ENCODE measurements around the gene BCAS1. TPM values are rescaled to one million over a fixed set of nuclear protein-coding genes. Genes with fewer than 3 reads are reported as not detected.

BCAS1 gene
- total and polyA plus RNA-seq, 7 experiments from 2014 or later, result 0.05 to 0.16 (median 0.10) TPM; not detected in 4

DNA sequence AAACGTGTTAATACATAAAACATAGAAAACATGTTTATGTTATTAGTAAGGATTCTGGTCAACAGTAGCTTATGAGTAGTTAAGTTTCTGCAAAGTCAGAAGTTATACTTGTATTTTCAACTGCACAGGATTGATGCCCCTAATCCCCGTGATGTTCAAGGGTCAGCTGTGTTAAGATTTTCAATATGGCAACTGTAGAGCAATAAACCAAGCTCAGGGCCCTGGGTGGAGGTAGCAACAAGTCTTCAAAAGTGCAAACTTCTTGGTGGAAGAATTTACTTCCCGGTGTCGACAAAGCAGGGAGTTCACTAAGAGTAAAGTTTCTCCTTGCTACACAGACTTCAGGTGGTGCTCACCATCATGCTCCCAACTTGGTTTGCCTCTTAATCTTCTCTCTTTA, 4.1 kb upstream of the BCAS1 start:
- Histone ChIP-seq H3K4me1 (ENCODE audit: control insufficient read depth in 2 of 2, insufficient read depth in 2 of 2, low read length in 2 of 2) (peaks cover 15% of the 10 kb centered on the region in 2 donors), H3K36me3 (ENCODE audit: control insufficient read depth in 2 of 3, insufficient read depth in 3 of 3, low read length in 3 of 3) (no peaks in the 10 kb centered on the region), H3K4me3 (ENCODE audit: low read length) (no peak overlapping the region), H3K27me3 (ENCODE audit: control insufficient read depth in 2 of 2, insufficient read depth in 2 of 2, low read length in 2 of 2) (no peaks in the 10 kb centered on the region), H3K27ac (ENCODE audit: low read depth, low read length) (no peak overlapping the region), H3K9me3 (ENCODE audit: control insufficient read depth in 2 of 3, low read length in 3 of 3) (no peaks in the 10 kb centered on the region)
- Mint-ChIP-seq H3K4me3 (no peak overlapping the region), H3K4me1 (peaks cover 18 to 35% (median 26%) of the 10 kb centered on the region in 7 donors), H3K36me3 (peaks cover 0 to 10% (median 0%) of the 10 kb centered on the region in 5 donors), H3K27ac (peak overlapping the region in 1 of 9 donors; percentile 54), H3K27me3 (peaks cover 0 to 19% (median 0%) of the 10 kb centered on the region in 5 donors), H3K9me3 (peaks cover 0 to 6% (median 0%) of the 10 kb centered on the region in 11 donors)
- intact Hi-C loops (cut with micrococcal nuclease), result no loop called here
- no peak for DNase-seq
- ChIA-PET POLR2A (interaction anchor here (0.7 kb wide), 1 partner anchor 355 kb away, joined by 3 read pairs; no protein-coding TSS in a partner anchor), CTCF (no interaction called here)
- no peak for ATAC-seq

GRCh38 chr20:54073288-54073687, 2.9 kb upstream of the BCAS1 start:
- DNase-seq (no peak), ATAC-seq (no peak)
- Histone ChIP-seq H3K36me3 (ENCODE audit: control insufficient read depth in 2 of 3, insufficient read depth in 3 of 3, low read length in 3 of 3) (no peaks in the 10 kb centered on the region), H3K4me3 (ENCODE audit: low read length) (no peak overlapping the region), H3K9me3 (ENCODE audit: control insufficient read depth in 2 of 3, low read length in 3 of 3) (no peaks in the 10 kb centered on the region), H3K27ac (ENCODE audit: low read depth, low read length) (no peak overlapping the region), H3K4me1 (ENCODE audit: control insufficient read depth in 2 of 2, insufficient read depth in 2 of 2, low read length in 2 of 2) (peaks cover 3% of the 10 kb centered on the region in 2 donors), H3K27me3 (ENCODE audit: control insufficient read depth in 2 of 2, insufficient read depth in 2 of 2, low read length in 2 of 2) (no peaks in the 10 kb centered on the region)
- peaks cover 8 to 23% (median 16%) of the 10 kb centered on the region in 7 donors for H3K4me1 Mint-ChIP-seq
- H3K36me3 Mint-ChIP-seq, result peaks cover 0 to 4% (median 0%) of the 10 kb centered on the region in 5 donors
- no peak overlapping the region for H3K27ac Mint-ChIP-seq
- no peak overlapping the region for H3K4me3 Mint-ChIP-seq
- H3K9me3 Mint-ChIP-seq, result peaks cover 0 to 3% (median 0%) of the 10 kb centered on the region in 11 donors
- POLR2A ChIA-PET, result no interaction called here
- peaks cover 0 to 21% (median 0%) of the 10 kb centered on the region in 5 donors for H3K27me3 Mint-ChIP-seq
- intact Hi-C loops (cut with micrococcal nuclease), result no loop called here
- CTCF ChIA-PET, result no interaction called here

GRCh38 chr20:54069501-54069971, 858 bp downstream of the BCAS1 start:
- DNase-seq, result no peak
- Histone ChIP-seq H3K27ac (ENCODE audit: low read depth, low read length) (no peak overlapping the region), H3K36me3 (ENCODE audit: control insufficient read depth in 2 of 3, insufficient read depth in 3 of 3, low read length in 3 of 3) (no peaks in the 10 kb centered on the region), H3K4me3 (ENCODE audit: low read length) (no peak overlapping the region), H3K9me3 (ENCODE audit: control insufficient read depth in 2 of 3, low read length in 3 of 3) (no peaks in the 10 kb centered on the region), H3K4me1 (ENCODE audit: control insufficient read depth in 2 of 2, insufficient read depth in 2 of 2, low read length in 2 of 2) (peaks cover 0 to 4% of the 10 kb centered on the region in 2 donors), H3K27me3 (ENCODE audit: control insufficient read depth in 2 of 2, insufficient read depth in 2 of 2, low read length in 2 of 2) (no peaks in the 10 kb centered on the region)
- peaks cover 0 to 12% (median 0%) of the 10 kb centered on the region in 5 donors for H3K27me3 Mint-ChIP-seq
- POLR2A ChIA-PET, result no interaction called here
- no peak overlapping the region for H3K4me3 Mint-ChIP-seq
- intact Hi-C loops (cut with micrococcal nuclease), result loop anchor here (10.0 kb wide), 2 partner anchors 525 to 855 kb away; no protein-coding TSS in a partner anchor
- H3K9me3 Mint-ChIP-seq, result no peaks in the 10 kb centered on the region
- no peak for ATAC-seq
- no peaks in the 10 kb centered on the region for H3K36me3 Mint-ChIP-seq
- H3K4me1 Mint-ChIP-seq, result peaks cover 0 to 4% (median 0%) of the 10 kb centered on the region in 7 donors
- CTCF ChIA-PET, result no interaction called here
- H3K27ac Mint-ChIP-seq, result no peak overlapping the region

- H3K36me3 Mint-ChIP-seq, result no peaks in the 10 kb centered on the region
- ATAC-seq (no peak), DNase-seq (no peak)
- peaks cover 0 to 4% (median 3%) of the 10 kb centered on the region in 7 donors for H3K4me1 Mint-ChIP-seq
- Histone ChIP-seq H3K36me3 (ENCODE audit: control insufficient read depth in 2 of 3, insufficient read depth in 3 of 3, low read length in 3 of 3) (no peaks in the 10 kb centered on the region), H3K4me1 (ENCODE audit: control insufficient read depth in 2 of 2, insufficient read depth in 2 of 2, low read length in 2 of 2) (peaks cover 0 to 7% of the 10 kb centered on the region in 2 donors), H3K27ac (ENCODE audit: low read depth, low read length) (no peak overlapping the region), H3K27me3 (ENCODE audit: control insufficient read depth in 2 of 2, insufficient read depth in 2 of 2, low read length in 2 of 2) (no peaks in the 10 kb centered on the region), H3K4me3 (ENCODE audit: low read length) (no peak overlapping the region), H3K9me3 (ENCODE audit: control insufficient read depth in 2 of 3, low read length in 3 of 3) (no peaks in the 10 kb centered on the region)
- H3K9me3 Mint-ChIP-seq, result no peaks in the 10 kb centered on the region
- CTCF ChIA-PET, result no interaction called here
- intact Hi-C loops (cut with micrococcal nuclease), result loop anchor here (10.0 kb wide), 2 partner anchors 524 to 854 kb away; no protein-coding TSS in a partner anchor
- no peak overlapping the region for H3K27ac Mint-ChIP-seq
- POLR2A ChIA-PET, result no interaction called here
- H3K27me3 Mint-ChIP-seq, result peaks cover 0 to 12% (median 0%) of the 10 kb centered on the region in 5 donors
- no peak overlapping the region for H3K4me3 Mint-ChIP-seq
Observed at GRCh38 chr20:54068966-54069365, 1.4 kb downstream of the BCAS1 start.

- Histone ChIP-seq H3K27me3 (ENCODE audit: control insufficient read depth in 2 of 2, insufficient read depth in 2 of 2, low read length in 2 of 2) (no peaks in the 10 kb centered on the region), H3K4me3 (ENCODE audit: low read length) (no peak overlapping the region), H3K36me3 (ENCODE audit: control insufficient read depth in 2 of 3, insufficient read depth in 3 of 3, low read length in 3 of 3) (no peaks in the 10 kb centered on the region), H3K4me1 (ENCODE audit: control insufficient read depth in 2 of 2, insufficient read depth in 2 of 2, low read length in 2 of 2) (peaks cover 0 to 9% of the 10 kb centered on the region in 2 donors), H3K27ac (ENCODE audit: low read depth, low read length) (no peak overlapping the region), H3K9me3 (ENCODE audit: control insufficient read depth in 2 of 3, low read length in 3 of 3) (no peaks in the 10 kb centered on the region)
- intact Hi-C loops (cut with micrococcal nuclease), result loop anchor here (10.0 kb wide), 2 partner anchors 524 to 854 kb away; no protein-coding TSS in a partner anchor
- ChIA-PET CTCF (no interaction called here), POLR2A (no interaction called here)
- H3K9me3 Mint-ChIP-seq, result no peaks in the 10 kb centered on the region
- no peak overlapping the region for H3K27ac Mint-ChIP-seq
- H3K4me3 Mint-ChIP-seq, result no peak overlapping the region
- no peaks in the 10 kb centered on the region for H3K36me3 Mint-ChIP-seq
- DNase-seq, result no peak
- H3K27me3 Mint-ChIP-seq, result peaks cover 0 to 10% (median 0%) of the 10 kb centered on the region in 5 donors
- peaks cover 0 to 8% (median 7%) of the 10 kb centered on the region in 7 donors for H3K4me1 Mint-ChIP-seq
- ATAC-seq, result no peak
Observed at GRCh38 chr20:54068495-54068894, 1.9 kb downstream of the BCAS1 start.

DNA sequence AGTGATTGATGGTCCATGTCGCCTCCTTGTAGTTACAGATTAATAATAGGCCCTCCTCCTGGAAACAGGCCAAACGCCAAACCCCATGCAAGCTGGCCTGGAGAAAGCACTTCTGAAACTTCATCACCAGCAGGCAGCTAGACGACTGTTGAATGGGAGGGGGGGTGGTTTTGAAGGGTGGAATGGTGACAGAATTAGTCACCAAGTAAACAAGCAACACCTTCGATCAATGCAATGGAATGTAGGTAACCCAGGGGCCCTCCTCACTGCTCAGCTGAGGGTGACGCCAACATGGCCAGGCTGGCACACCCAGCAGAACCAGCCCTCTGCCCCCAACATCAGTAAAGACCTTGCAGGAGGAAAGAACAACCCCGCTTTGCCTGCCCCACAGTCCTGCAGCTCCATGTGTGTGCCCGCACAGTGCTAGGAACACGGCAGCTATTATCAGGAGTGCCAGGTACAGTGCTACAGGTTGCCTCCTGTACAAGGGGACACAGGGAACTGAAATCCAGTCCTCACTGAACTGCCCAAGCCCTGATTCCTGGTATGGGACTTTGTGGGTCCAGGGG, 2.7 kb downstream of the BCAS1 start:
- POLR2A ChIA-PET, result no interaction called here
- Mint-ChIP-seq H3K4me1 (peaks cover 0 to 10% (median 7%) of the 10 kb centered on the region in 7 donors), H3K36me3 (no peaks in the 10 kb centered on the region), H3K27me3 (peaks cover 0 to 8% (median 0%) of the 10 kb centered on the region in 5 donors), H3K27ac (peak overlapping the region in 1 of 9 donors; percentile 59), H3K9me3 (no peaks in the 10 kb centered on the region), H3K4me3 (no peak overlapping the region)
- H3K27me3 ChIP-seq (ENCODE audit: control insufficient read depth in 2 of 2, insufficient read depth in 2 of 2, low read length in 2 of 2), result no peaks in the 10 kb centered on the region
- H3K4me1 ChIP-seq (ENCODE audit: control insufficient read depth in 2 of 2, insufficient read depth in 2 of 2, low read length in 2 of 2), result peaks cover 0 to 9% of the 10 kb centered on the region in 2 donors
- CTCF ChIA-PET, result no interaction called here
- no peaks in the 10 kb centered on the region for H3K36me3 ChIP-seq (ENCODE audit: control insufficient read depth in 2 of 3, insufficient read depth in 3 of 3, low read length in 3 of 3)
- ATAC-seq (no peak), DNase-seq (no peak)
- no peak overlapping the region for H3K27ac ChIP-seq (ENCODE audit: low read depth, low read length)
- intact Hi-C loops (cut with micrococcal nuclease), result loop anchor here (10.0 kb wide), 2 partner anchors 523 to 853 kb away; no protein-coding TSS in a partner anchor
- H3K9me3 ChIP-seq (ENCODE audit: control insufficient read depth in 2 of 3, low read length in 3 of 3), result no peaks in the 10 kb centered on the region
- no peak overlapping the region for H3K4me3 ChIP-seq (ENCODE audit: low read length)

All from naive thymus-derived CD4-positive, alpha-beta T cell (primary cell).